HG02678 (cell line): Measurements from ENCODE around the gene USH1G.
"Not testable (repeated sequence)": the region's sequence is repeated elsewhere in the genome, so short reads cannot be mapped to it uniquely, and the experiment has no call there.

ENCODE experiments used
- ATAC-seq: cut with Tn5 transposase; IDR thresholded peaks from one replicate; pipeline ENCODE4 v1.9.1; 2021; ENCODE audit warnings: mild to moderate bottlenecking, moderate library complexity; ENCODE audit not compliant: unreplicated experiment

USH1G gene

DNA sequence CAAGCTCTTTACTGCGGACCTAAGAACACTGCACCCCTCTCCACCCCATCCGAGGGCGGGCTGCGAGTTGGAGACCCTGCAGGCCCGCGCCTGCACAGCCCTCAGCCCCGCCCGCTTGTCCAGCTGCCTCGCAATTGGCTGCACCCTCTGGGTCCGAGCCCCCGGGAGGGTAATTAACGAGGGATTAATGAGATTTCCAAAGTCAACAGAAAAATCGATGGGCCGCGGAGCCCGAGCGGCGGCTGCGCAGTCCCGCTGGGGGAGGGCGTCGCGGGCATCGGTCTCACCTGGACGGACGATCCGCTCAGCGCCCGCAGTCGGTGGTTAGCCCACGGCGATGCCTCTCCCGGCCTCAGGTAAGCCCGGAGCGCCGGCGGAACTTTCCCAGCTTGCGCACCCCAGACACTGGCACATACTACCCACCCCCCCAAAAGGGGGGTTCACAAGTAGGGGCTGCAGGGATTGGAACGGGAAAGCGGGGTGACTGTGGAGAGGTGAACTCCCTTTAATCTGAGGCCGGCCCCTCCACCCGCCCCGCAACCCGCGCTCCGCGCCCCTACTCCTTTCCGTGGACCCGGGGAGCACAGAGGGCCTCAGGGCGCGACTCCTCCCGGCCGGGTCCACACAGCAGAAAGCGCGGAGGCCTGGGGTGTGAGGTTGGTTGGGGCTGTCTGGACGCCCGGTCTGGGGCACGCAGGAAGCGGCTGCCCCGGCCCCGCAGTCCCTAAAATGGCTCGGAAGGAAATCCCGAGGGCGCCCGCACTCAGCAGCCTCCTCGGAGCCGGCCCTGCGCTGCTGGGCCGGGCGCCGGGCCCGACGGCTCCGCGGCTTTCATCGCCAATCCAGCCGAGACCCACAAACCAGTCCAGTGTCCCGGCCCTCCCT is 12.8 kb upstream of the USH1G start, which contains the start of gene OTOP3:
Gene OTOP3, plus strand, starts transcription at position 314 of the 885 bp plus-strand sequence. Its CDS starts 24 bp downstream, at position 338.
- ATAC-seq: no peak

DNA sequence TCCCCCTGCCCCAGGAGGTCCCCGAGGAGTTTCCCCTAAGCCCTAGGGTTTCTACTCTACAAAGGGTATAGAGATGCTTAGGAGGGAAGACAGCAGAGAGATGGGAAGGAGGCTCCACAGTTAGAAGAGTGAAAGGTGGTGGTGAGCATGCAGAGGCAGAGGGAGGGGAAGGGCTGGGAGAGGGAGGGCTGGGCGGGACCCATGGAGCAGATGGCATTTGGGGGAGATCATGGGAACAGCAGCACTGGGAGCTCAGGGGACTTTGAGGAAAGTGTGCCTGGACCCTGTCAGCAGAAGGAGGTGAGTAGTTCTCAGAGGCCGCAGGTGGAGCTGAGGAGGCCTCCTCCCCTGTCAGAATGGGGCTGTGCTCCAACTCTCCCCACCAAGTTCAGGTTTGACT is 12.0 kb upstream of the USH1G start:
- no peak for ATAC-seq

DNA sequence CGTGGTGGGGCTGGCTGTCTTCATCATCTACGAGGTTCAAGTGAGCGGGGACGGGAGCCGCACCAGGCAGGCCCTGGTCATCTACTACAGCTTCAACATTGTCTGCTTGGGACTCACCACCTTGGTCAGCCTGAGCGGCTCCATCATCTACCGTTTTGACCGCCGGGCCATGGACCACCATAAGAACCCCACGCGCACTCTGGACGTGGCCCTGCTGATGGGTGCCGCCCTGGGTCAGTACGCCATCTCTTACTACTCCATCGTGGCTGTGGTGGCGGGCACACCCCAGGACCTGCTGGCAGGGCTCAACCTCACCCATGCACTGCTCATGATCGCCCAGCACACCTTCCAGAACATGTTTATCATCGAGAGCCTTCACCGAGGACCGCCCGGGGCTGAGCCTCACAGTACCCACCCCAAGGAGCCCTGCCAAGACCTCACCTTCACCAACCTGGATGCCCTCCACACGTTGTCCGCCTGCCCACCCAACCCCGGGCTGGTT is 7.5 kb upstream of the USH1G start:
- ATAC-seq: no peak

GRCh38 chr17:74928786-74929185 is 5.7 kb upstream of the USH1G start:
- no peak for ATAC-seq

DNA sequence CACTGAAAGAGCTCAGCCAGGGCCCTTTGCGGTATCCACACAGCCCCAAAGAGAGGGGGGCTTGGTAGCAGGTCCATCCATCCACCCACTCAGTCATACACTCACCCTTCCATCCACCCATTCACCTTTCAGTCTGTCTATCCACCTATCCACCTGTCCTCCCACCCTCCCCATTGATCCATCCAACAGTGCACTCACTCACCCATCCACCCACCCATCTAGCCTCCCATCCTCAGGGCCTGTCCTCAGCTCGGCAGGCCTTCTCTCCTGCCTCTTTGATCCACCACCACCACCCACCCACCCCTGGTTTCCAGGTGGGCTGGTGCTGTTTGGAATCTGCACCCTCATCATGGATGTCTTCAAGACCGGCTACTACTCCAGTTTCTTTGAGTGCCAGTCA is 2.2 kb upstream of the USH1G start:
- ATAC-seq: no peak

GRCh38 chr17:74924250-74924948 is 1.3 kb upstream of the USH1G start, which contains the start of gene OTOP2:
Gene OTOP2, plus strand, starts transcription at chr17:74924273. Its CDS starts 360 bp downstream, at chr17:74924633.
- ATAC-seq: no peak

DNA sequence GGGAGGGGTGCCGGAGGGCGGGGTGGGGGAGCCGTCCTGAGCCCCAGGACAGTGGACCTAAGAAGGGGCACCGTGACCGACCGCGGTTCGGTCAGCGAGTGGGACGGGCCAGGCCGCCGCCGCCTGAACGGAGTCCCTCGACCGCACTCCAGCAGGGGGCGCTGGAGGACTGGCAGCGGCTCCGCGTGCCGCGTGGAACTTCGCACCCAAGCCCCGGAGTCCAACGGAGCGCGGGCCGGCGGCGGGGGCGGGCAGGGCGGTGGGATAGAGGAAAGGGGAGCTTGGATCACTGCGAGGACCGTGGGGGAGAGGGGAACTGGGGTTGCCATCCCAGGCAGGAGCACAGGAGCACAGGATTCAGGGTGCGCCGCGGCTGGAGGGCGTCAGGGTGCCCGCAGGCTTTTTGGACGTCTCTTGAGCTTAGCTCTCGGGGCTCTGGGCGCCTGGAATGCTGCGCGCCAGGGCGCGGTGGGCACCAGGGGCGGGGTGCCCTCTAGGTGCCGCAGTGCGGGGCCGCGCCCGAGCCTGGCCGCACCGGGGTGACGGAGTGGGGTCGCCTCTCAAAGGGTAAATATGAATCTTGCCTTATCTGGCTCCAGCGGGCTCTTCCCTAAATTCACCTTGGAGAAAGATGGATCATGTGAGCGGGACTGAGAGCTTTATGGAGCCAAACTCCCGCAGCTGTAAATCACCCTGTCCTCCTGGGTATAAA is 639 bp upstream of the USH1G start:
- ATAC-seq: no peak

DNA sequence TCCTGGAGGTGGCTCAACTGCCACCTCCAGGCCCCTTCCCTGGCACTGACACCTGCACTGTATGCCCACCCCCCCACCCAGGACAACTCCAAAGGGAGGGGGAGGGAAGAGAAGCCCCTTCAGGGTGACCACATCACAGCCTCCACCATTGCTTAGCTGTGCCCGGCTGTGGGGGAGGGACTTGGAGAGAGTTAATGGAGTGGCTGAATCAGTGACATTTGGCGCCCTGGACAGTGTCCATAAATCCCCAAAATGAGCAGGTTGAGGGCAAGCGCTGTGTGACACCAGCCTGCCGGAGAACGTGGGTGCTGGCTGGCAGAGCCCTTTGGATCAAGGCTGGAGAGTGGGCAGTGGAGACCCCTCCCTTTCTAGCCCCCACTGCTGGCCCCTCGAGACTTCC is 883 bp downstream of the USH1G start:
- ATAC-seq: no peak

- no peak for ATAC-seq
These were observed 1.3 kb downstream of the USH1G start for GRCh38 chr17:74921769-74922168.

DNA sequence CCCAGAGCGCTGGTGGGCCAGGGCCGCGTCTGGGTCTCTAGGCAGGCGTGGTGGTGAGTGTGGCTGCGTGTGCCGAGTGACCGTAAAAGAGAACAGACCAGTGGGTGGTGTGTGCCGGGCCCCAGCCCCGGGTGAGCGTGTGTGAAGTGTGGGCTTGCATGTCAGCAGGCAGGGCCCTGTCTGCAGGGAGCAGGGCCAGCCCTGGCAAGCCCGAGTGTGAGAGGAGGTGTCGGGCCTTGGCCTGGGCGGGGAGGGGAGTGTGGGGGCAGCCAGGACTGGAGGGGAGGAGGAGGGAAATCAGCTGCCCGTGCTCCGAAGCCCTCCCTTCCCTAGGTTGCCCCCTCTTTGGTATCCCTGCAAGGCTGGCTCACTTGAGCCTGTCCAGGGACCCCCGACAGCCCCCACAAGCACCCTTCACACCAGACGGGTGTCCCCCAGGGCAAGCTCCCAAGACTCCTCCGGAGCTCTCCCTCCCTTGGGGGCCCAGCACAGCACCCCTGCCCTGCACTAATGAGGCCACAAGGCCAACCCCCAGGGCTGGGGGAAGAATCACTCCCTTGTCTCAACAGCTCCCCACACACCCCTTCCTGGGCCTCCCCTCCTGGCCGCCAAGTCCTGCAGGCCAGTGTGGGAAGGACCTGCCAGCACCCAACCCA is 1.9 kb downstream of the USH1G start:
- no peak for ATAC-seq

GRCh38 chr17:74920642-74921025 is 2.4 kb downstream of the USH1G start:
- no peak for ATAC-seq

- ATAC-seq: no peak
These were observed 2.8 kb downstream of the USH1G start for GRCh38 chr17:74920306-74920620.

DNA sequence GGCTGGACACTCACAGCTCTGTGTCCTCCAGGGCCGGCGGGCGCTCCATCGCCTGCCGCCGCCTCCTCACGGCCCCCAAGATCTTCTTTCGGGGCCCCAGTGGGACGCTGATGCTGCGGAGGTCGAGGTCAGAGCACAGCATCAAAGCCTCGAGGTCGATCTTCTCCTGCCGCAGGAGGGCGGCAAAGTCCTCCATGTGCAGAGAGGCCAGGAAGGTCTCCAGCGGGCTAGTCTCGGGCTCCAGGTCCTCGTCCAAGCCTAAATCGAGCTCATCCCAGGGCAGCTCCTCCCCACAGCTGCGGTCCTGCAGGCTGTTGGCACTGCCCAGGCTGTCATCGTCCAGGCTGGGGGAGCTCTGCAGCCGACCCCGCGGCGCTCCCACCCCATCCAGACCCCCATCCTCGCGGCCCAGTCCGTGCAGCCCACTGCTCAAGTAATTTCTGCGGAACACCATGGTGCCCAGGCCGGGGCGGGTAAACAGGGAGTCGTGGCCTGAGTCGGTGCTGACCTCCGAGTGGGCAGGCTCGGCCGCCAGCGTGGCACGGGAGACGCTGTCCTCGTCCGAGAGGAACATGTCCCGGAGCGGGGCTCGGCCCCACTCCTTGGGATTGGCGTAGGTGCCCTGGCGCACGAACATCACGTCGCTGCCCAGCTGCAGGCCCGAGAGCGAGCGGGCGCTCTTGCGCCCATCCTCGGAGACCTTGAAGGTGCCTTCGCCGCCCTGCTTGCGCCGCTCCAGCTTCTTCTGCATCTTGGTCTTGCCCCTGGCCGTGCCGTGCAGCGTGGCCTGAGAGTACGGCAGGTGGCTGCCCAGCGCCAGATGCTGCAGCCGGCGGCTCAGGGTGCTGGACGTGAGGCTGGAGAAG is 3.4 kb downstream of the USH1G start:
- no peak for ATAC-seq

DNA sequence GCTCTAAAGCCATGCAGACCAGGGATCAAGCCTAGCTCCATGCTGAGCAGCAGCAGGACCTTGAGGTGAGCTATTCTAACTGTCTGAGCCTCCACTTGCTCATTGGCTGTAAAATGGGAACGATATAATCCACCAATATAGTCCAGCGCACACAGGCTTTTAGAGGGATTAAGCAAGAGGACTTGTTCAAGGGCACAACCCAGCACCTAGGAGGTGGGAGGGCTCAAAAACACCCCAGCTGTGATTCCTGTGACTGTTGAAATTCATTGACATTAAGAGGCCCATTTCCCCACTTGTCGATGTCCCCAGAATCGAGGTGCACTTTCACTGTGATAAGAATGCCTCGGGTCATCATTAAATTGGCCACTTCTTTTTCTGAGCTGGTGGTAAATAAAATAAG is 4.1 kb downstream of the USH1G start:
- ATAC-seq: no peak

DNA sequence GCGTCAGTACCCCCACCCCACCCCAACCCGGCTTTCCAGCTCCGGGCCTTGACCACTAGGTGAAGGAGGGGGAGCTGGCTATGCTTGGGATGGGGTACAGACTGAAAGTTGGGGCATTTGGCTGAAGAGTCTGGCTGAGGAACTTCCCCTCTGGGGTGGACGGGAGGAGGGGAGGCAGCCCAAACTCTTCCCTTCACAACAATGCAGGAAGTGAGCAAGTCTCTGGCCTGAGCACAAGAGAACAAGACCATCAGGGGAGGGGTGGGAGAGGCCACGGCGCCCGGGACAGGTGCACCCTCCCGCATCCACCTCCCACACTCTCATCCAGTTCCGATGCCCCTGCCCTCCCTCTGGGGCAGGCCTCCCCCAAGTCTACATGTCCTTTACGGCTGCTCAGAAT is 5.6 kb downstream of the USH1G start:
- no peak for ATAC-seq

- ATAC-seq: no peak
These were observed 6.2 kb downstream of the USH1G start for GRCh38 chr17:74916851-74917199.

GRCh38 chr17:74916136-74916850 is 6.8 kb downstream of the USH1G start:
- ATAC-seq: no peak

DNA sequence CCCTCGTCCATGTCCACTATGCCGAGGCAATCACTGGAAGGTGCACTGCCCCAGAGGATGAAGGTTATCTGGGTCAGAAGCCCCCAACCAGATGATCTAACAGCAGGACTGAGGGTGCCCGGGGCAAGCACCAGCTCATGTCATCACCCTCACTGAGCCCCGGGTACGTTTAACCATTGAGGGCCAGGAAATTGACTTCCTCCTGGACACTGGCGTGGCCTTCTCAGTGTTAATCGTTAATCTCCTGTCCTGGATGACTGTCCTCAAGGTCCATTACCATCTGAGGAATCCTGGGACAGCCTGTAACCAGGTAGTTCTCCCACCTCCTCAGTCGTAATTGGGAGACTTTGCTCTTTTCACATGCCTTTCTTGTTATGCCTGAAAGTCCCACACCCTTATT is 11.6 kb downstream of the USH1G start:
- not testable (repeated sequence) for ATAC-seq

- not testable (repeated sequence) for ATAC-seq
These were observed 14.0 kb downstream of the USH1G start for GRCh38 chr17:74909097-74909496.
